H1 (cell line): ENCODE data around the gene ACOT12. TPM values are rescaled to one million over a fixed set of nuclear protein-coding genes. Genes with fewer than 3 reads are reported as not detected.

Experiments used
- CTCF ChIA-PET: fragments of 300-600 bp; sonication (Branson Sonifier 250); formaldehyde crosslinking; loops from one replicate; lab custom pipeline; 2021; ENCODE audit not compliant: partially characterized antibody; lab: Charles Lee
- POLR2A ChIA-PET: fragments of 300-600 bp; sonication (Branson Sonifier 250); formaldehyde crosslinking; loops from one replicate; lab custom pipeline; 2021; ENCODE audit warnings: inconsistent platforms; ENCODE audit not compliant: partially characterized antibody; lab: Charles Lee
- DNase-seq, 2 experiments: peaks; one replicate each; pipeline versions ENCODE4 v3.0.0 to v3.0.0-alpha.2; 2010 to 2022; ENCODE audit warnings: low spot score in 2 of 2, low read depth in 1 of 2, mixed read lengths in 1 of 2
- FAIRE-seq: peaks from 2 replicates; lab custom pipeline; 2011; peaks lifted over from hg19 to GRCh38; lab: Jason Lieb, UNC
- H2AFZ ChIP-seq: 2 replicates; pipeline ENCODE4 v1.8.1; 2012; ENCODE audit warnings: low read length, inconsistent platforms
- H2AK5ac ChIP-seq: 2 replicates; pipeline ENCODE4 v1.6.1; 2013; ENCODE audit warnings: low read depth, low read length
- H2BK120ac ChIP-seq: replicated peaks from 2 replicates; pipeline ENCODE3; 2013; ENCODE audit warnings: low read depth, low read length, inconsistent platforms
- H2BK12ac ChIP-seq: 2 replicates; pipeline ENCODE4 v1.6.1; 2013; ENCODE audit warnings: low read depth, low read length
- H2BK15ac ChIP-seq: 2 replicates; pipeline ENCODE4 v1.6.1; 2013; ENCODE audit warnings: low read length
- H2BK20ac ChIP-seq: 2 replicates; pipeline ENCODE4 v1.6.1; 2013; ENCODE audit warnings: low read length
- H2BK5ac ChIP-seq: 2 replicates; pipeline ENCODE4 v1.6.1; 2013; ENCODE audit warnings: low read depth, low read length
- H3K14ac ChIP-seq: 2 replicates; pipeline ENCODE4 v1.6.1; 2013; ENCODE audit warnings: inconsistent platforms; ENCODE audit not compliant: insufficient read length
- H3K18ac ChIP-seq: 2 replicates; pipeline ENCODE4 v1.6.1; 2013; ENCODE audit warnings: low read length; ENCODE audit errors: extremely low read depth
- H3K23ac ChIP-seq: 2 replicates; pipeline ENCODE4 v1.6.1; 2013; ENCODE audit warnings: inconsistent platforms; ENCODE audit not compliant: insufficient read length
- H3K23me2 ChIP-seq: 2 replicates; pipeline ENCODE4 v1.6.1; 2013; ENCODE audit warnings: low read depth, low read length
- H3K27ac ChIP-seq: 2 replicates; pipeline ENCODE4 v1.6.1; 2011; ENCODE audit warnings: low read depth, low read length, inconsistent platforms
- H3K27me3 ChIP-seq, 4 experiments: replicated peaks in 1 of 4; 1 replicate in 1 of 4; 2 replicates in 3 of 4; pipeline versions ENCODE4 v1.6.1 to v1.8.1; 2011 to 2013; ENCODE audit warnings: low read length in 3 of 4, mild to moderate bottlenecking in 3 of 4, inconsistent platforms in 2 of 4, mixed read lengths in 2 of 4, moderate library complexity in 1 of 4; ENCODE audit not compliant: control insufficient read depth in 3 of 4, insufficient read depth in 3 of 4; ENCODE audit errors: extremely low read depth in 1 of 4
- H3K36me3 ChIP-seq, 4 experiments: 2 replicates each; pipeline versions ENCODE4 v1.6.1 to v1.8.1; 2011 to 2013; ENCODE audit warnings: mild to moderate bottlenecking in 4 of 4, low read length in 3 of 4, moderate library complexity in 2 of 4, control low read depth in 1 of 4, inconsistent platforms in 1 of 4; ENCODE audit not compliant: insufficient read depth in 4 of 4, control insufficient read depth in 2 of 4
- H3K4ac ChIP-seq: replicated peaks from 2 replicates; pipeline ENCODE3; 2013; ENCODE audit warnings: low read length, low read depth, mixed read lengths, inconsistent platforms; ENCODE audit not compliant: insufficient read length
- H3K4me1 ChIP-seq, 4 experiments: replicated peaks in 1 of 4; 1 replicate in 1 of 4; 2 replicates in 3 of 4; pipeline versions ENCODE4 v1.6.1 to v1.8.1; 2011 to 2013; ENCODE audit warnings: low read length in 3 of 4, inconsistent platforms in 2 of 4, mixed read lengths in 1 of 4; ENCODE audit not compliant: insufficient read depth in 4 of 4, control insufficient read depth in 3 of 4
- H3K4me2 ChIP-seq, 2 experiments: 2 replicates each; pipeline versions ENCODE4 v1.6.1 to v1.8.1; 2011 to 2013; ENCODE audit warnings: low read depth in 2 of 2, low read length in 2 of 2, control low read depth in 1 of 2, inconsistent platforms in 1 of 2, mild to moderate bottlenecking in 1 of 2; ENCODE audit not compliant: insufficient read depth in 1 of 2
- H3K4me3 ChIP-seq, 4 experiments: fragments of 200-600, 300-600 bp in 1 of 4; sonication (generic), shearing (Covaris generic), sonication (Bioruptor Twin) in 1 of 4; 2 replicates each; pipeline versions ENCODE4 v1.5.1 to v1.8.1; 2011 to 2016; ENCODE audit warnings: low read length in 4 of 4, low read depth in 3 of 4, control low read depth in 2 of 4, inconsistent platforms in 2 of 4, mild to moderate bottlenecking in 2 of 4, mixed read lengths in 1 of 4, moderate library complexity in 1 of 4; ENCODE audit not compliant: insufficient read depth in 2 of 4; ENCODE audit errors: extremely low read depth in 1 of 4
- H3K56ac ChIP-seq: replicated peaks from 2 replicates; pipeline ENCODE3; 2013; ENCODE audit warnings: low read depth, mild to moderate bottlenecking, mixed read lengths, low read length, inconsistent platforms; ENCODE audit not compliant: insufficient read length
- H3K79me1 ChIP-seq: 2 replicates; pipeline ENCODE4 v1.6.1; 2013; ENCODE audit warnings: low read depth, low read length, control low read depth
- H3K79me2 ChIP-seq, 2 experiments: 2 replicates each; pipeline versions ENCODE4 v1.6.1 to v1.8.1; 2012 to 2013; ENCODE audit warnings: low read length in 2 of 2, mild to moderate bottlenecking in 2 of 2, inconsistent platforms in 1 of 2; ENCODE audit not compliant: insufficient read depth in 2 of 2, control insufficient read depth in 1 of 2
- H3K9ac ChIP-seq, 4 experiments: replicated peaks in 1 of 4; 1 replicate in 1 of 4; 2 replicates in 3 of 4; pipeline versions ENCODE4 v1.6.1 to v1.8.1; 2011 to 2013; ENCODE audit warnings: low read depth in 3 of 4, low read length in 3 of 4, control low read depth in 2 of 4, mild to moderate bottlenecking in 2 of 4, moderate library complexity in 2 of 4, inconsistent platforms in 1 of 4; ENCODE audit errors: extremely low read depth in 1 of 4
- H3K9me3 ChIP-seq, 2 experiments: 2 replicates each; pipeline versions ENCODE4 v1.6.1 to v1.8.1; 2012 to 2013; ENCODE audit warnings: mild to moderate bottlenecking in 2 of 2, moderate library complexity in 2 of 2, control low read depth in 1 of 2, inconsistent platforms in 1 of 2, low read depth in 1 of 2, low read length in 1 of 2, mixed read lengths in 1 of 2; ENCODE audit not compliant: insufficient read depth in 2 of 2
- H4K20me1 ChIP-seq, 2 experiments: replicated peaks in 1 of 2; 2 replicates each; pipeline versions ENCODE3 to v1.8.1; 2011 to 2013; ENCODE audit warnings: inconsistent platforms in 2 of 2, low read length in 2 of 2, mild to moderate bottlenecking in 1 of 2; ENCODE audit not compliant: insufficient read depth in 2 of 2, control insufficient read depth in 1 of 2
- H4K5ac ChIP-seq: 2 replicates; pipeline ENCODE4 v1.6.1; 2013; ENCODE audit warnings: low read length, low read depth, mixed read lengths, inconsistent platforms; ENCODE audit not compliant: insufficient read length
- H4K8ac ChIP-seq: 2 replicates; pipeline ENCODE4 v1.8.0; 2013; ENCODE audit warnings: mild to moderate bottlenecking, moderate library complexity, low read length, inconsistent platforms; ENCODE audit not compliant: insufficient read depth; ENCODE audit errors: extremely low read depth
- H4K91ac ChIP-seq: replicated peaks from 2 replicates; pipeline ENCODE3; 2013; ENCODE audit warnings: low read length, mixed read lengths, inconsistent platforms; ENCODE audit not compliant: insufficient read length
- ASH2L ChIP-seq: fragments of 200-600, 300-600 bp; sonication (generic); IDR thresholded peaks from one replicate; pipeline ENCODE4 v1.7.1; 2017; ENCODE audit warnings: low read length
- GTF2F1 ChIP-seq: IDR thresholded peaks from 2 replicates; pipeline ENCODE4 v1.6.1; 2012; ENCODE audit warnings: low read depth, low read length, improper control_type of control experiment, borderline replicate concordance
- WGBS, 2 experiments: shearing (Covaris generic) in 1 of 2; methylation state at CpG; one replicate each; pipeline versions ENCODE4 v1.1.6 to v1.1.7; 2013 to 2015; ENCODE audit warnings: low lambda C conversion rate in 2 of 2, mixed read lengths in 2 of 2, inconsistent platforms in 1 of 2, low coverage in 1 of 2, missing lambda C conversion rate in 1 of 2; ENCODE audit not compliant: insufficient replicate concordance in 2 of 2, insufficient coverage in 1 of 2, insufficient read length in 1 of 2; ENCODE audit errors: extremely low coverage in 1 of 2, missing lambda C conversion rate in 1 of 2; 5-methylcytosine and 5-hydroxymethylcytosine counted together
- polyA plus RNA-seq, 7 experiments: library from polyadenylated mRNA; depleted of rRNA in 3 of 7; stranded (reverse) in 5 of 7; unstranded in 2 of 7; fragments of >200 nt in 5 of 7; fragments of 200-250 nt in 2 of 7; gene quantifications; 1 replicate in 5 of 7; 2 replicates in 1 of 7; 4 replicates in 1 of 7; pipeline versions ENCODE4 v1.2.1 to v1.2.3, GENCODE V29; 2011 to 2013; ENCODE audit warnings: missing spikeins in 2 of 7, mixed read lengths in 2 of 7
- total RNA-seq: library from RNA; stranded (reverse); fragmentation: NEBNext Ultra II Directional; extraction: Animal tissue kit (Norgen Biotek cat#: 25700); gene quantifications from 2 replicates; pipeline ENCODE4 v1.2.1, GENCODE V29; 2021

ACOT12 gene
- total and polyA plus RNA-seq, 2 of the 8 experiments (the other 6 are each of a cell fraction or from before 2014, with no cell fraction given), result 0.29 TPM; not detected in 1

GRCh38 chr5:81360640-81361039 lies 33.3 kb downstream of the ACOT12 start:
- no peak overlapping the region for H2BK5ac ChIP-seq
- H3K14ac ChIP-seq, result no peak overlapping the region
- DNase-seq (no peak), FAIRE-seq (no peak)
- H3K56ac ChIP-seq, result no peak overlapping the region
- no peak overlapping the region for H2BK15ac ChIP-seq
- no peak for TF ChIP-seq ASH2L
- no peak for TF ChIP-seq GTF2F1
- H3K23ac ChIP-seq, result no peak overlapping the region
- H3K79me2 ChIP-seq, result no peaks in the 10 kb centered on the region
- ChIA-PET CTCF (interaction anchor here (0.7 to 1.0 kb wide), 2 partner anchors 19 to 899 kb away, joined by 3 read pairs; no protein-coding TSS in a partner anchor), POLR2A (no interaction called here)
- no peaks in the 10 kb centered on the region for H3K36me3 ChIP-seq
- no peaks in the 10 kb centered on the region for H3K79me1 ChIP-seq
- no peak overlapping the region for H2AK5ac ChIP-seq
- H3K18ac ChIP-seq, result no peak overlapping the region
- no peak overlapping the region for H4K5ac ChIP-seq
- no peak overlapping the region for H3K4me2 ChIP-seq
- H2AFZ ChIP-seq, result no peak overlapping the region
- no peaks in the 10 kb centered on the region for H3K23me2 ChIP-seq
- H3K9ac ChIP-seq, result no peak overlapping the region
- no peak overlapping the region for H4K8ac ChIP-seq
- no peak overlapping the region for H3K4me3 ChIP-seq
- no peaks in the 10 kb centered on the region for H4K20me1 ChIP-seq
- 80% methylated on average over 4 of the region's 4 CpGs; no CpG with 5 or more reads in 1 of the 2 experiments for WGBS, 2 experiments
- no peaks in the 10 kb centered on the region for H3K27me3 ChIP-seq
- H3K27ac ChIP-seq, result no peak overlapping the region
- no peak overlapping the region for H2BK120ac ChIP-seq
- peaks cover 0 to 9% (median 8%) of the 10 kb centered on the region in 4 experiments; a peak in 4 of 7 replicates for H3K4me1 ChIP-seq
- no peak overlapping the region for H4K91ac ChIP-seq
- no peak overlapping the region for H2BK12ac ChIP-seq
- no peak overlapping the region for H2BK20ac ChIP-seq
- no peak overlapping the region for H3K4ac ChIP-seq
- H3K9me3 ChIP-seq, result no peaks in the 10 kb centered on the region
